ENCODE results near the gene ADD3. TPM values are rescaled to one million over a fixed set of nuclear protein-coding genes. Genes with fewer than 3 reads are reported as not detected.

The ADD3 gene
- total and polyA plus RNA-seq, 2 donors (not counting 3 experiments of a cell fraction or from before 2014, with no cell fraction given), result 14.9 to 55.2 TPM

DNA sequence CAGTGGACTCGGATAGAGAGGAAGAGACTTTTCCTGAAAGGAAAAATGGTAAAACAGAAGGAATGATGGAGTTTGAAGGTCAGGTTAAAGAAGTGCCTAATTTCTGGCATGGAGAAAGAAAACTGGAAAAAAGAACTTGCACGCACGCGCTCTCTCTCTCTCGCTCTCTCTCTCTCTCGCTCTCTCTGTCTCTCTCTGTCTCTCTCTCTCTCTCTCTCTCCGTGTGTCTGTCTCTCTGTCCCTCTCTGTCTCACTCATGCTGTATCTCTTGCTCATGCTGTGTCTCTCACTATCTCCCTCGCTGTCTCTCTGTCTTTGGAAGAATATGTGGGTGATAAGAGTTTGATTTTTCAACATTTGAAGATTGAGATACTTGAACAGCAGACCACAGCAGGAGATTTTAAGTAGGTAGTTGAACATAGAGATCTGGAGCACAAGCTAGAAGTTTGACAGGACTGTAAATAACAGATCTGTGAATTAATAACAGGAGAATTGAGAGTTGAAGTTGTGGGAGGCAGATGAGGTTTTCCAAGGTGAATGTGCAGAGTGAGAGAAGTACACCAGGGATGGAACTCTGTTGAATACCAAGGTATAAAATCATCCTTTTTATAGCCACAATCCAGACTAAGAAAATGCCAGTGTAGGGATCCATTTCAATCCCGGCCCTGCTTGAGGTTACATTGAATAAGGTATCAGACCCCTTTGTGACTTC is 33.1 kb downstream of the ADD3 start:
- Histone ChIP-seq H2AFZ (ENCODE audit: low read depth, low read length) (no peak overlapping the region), H3K27me3 (ENCODE audit: control insufficient read depth in 2 of 2, insufficient read depth in 2 of 2, low read length in 2 of 2) (no peaks in the 10 kb centered on the region), H3K27ac (ENCODE audit: insufficient read depth, low read depth, low read length) (no peak overlapping the region), H3K79me2 (ENCODE audit: control insufficient read depth, insufficient read depth, low read length) (no peaks in the 10 kb centered on the region), H3K9ac (replicated peaks; ENCODE audit: extremely low read depth, insufficient read depth, low read length) (no peak overlapping the region), H3K9me1 (replicated peaks; ENCODE audit: control insufficient read depth, extremely low read depth, insufficient read depth, low read length) (no peaks in the 10 kb centered on the region), H3K4me2 (ENCODE audit: insufficient read depth, low read length) (no peak overlapping the region), H4K20me1 (replicated peaks; ENCODE audit: control insufficient read depth, extremely low read depth, insufficient read depth, low read length) (no peaks in the 10 kb centered on the region), H3K4me3 (replicated peaks in 1 of 3; ENCODE audit: insufficient read depth in 1 of 3, low read depth in 1 of 3, low read length in 3 of 3) (no peak overlapping the region), H3K4me1 (ENCODE audit: control insufficient read depth, extremely low read depth, insufficient read depth, low read length) (peaks cover 14% of the 10 kb centered on the region), H3K36me3 (ENCODE audit: control insufficient read depth in 2 of 2, extremely low read depth in 1 of 2, insufficient read depth in 2 of 2, low read length in 2 of 2) (no peaks in the 10 kb centered on the region), H3K9me3 (replicated peaks; ENCODE audit: control insufficient read depth, insufficient read depth, low read length) (no peaks in the 10 kb centered on the region)
- TF ChIP-seq, protein P1, sequence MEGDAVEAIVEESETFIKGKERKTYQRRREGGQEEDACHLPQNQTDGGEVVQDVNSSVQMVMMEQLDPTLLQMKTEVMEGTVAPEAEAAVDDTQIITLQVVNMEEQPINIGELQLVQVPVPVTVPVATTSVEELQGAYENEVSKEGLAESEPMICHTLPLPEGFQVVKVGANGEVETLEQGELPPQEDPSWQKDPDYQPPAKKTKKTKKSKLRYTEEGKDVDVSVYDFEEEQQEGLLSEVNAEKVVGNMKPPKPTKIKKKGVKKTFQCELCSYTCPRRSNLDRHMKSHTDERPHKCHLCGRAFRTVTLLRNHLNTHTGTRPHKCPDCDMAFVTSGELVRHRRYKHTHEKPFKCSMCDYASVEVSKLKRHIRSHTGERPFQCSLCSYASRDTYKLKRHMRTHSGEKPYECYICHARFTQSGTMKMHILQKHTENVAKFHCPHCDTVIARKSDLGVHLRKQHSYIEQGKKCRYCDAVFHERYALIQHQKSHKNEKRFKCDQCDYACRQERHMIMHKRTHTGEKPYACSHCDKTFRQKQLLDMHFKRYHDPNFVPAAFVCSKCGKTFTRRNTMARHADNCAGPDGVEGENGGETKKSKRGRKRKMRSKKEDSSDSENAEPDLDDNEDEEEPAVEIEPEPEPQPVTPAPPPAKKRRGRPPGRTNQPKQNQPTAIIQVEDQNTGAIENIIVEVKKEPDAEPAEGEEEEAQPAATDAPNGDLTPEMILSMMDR (IDR thresholded peaks at IDR 0.05; ENCODE audit: extremely low read depth in 1 of 2, insufficient read depth in 1 of 2, low read depth in 1 of 2, low read length in 2 of 2), result no peak
- TF ChIP-seq FOS (IDR thresholded peaks at IDR 0.05; ENCODE audit: borderline replicate concordance, insufficient read depth, low read length) (no peak), MYC (IDR thresholded peaks at IDR 0.05; ENCODE audit: low read depth, low read length) (no peak), EZH2 (IDR thresholded peaks at IDR 0.05; ENCODE audit: borderline replicate concordance, low read depth, low read length, severe bottlenecking) (no peak), POLR2AphosphoS5 (IDR thresholded peaks at IDR 0.05; ENCODE audit: insufficient read depth, low read depth, low read length) (no peak), POLR2A (IDR thresholded peaks at IDR 0.05; ENCODE audit: low read depth, low read length) (no peak)
- dilution Hi-C loops (cut with MboI; ENCODE audit: extremely low pct_ligation_motif_present, low sequenced_read_pairs), result no loop called here
- intact Hi-C loops (cut with micrococcal nuclease), result loop anchor here (2.0 kb wide), 1 partner anchor 34 kb away; no protein-coding TSS in a partner anchor
- DNase-seq (ENCODE audit: low read depth, low spot score), result no peak
- CTCF ChIA-PET, result interaction anchor here (1.9 kb wide), 1 partner anchor 14 kb away, joined by 6 read pairs; no protein-coding TSS in a partner anchor
- FAIRE-seq, result no peak
- BruUV-seq (replicated peaks), result no TSS peak
- POLR2A ChIA-PET, result no interaction called here
